ENCODE results near the gene ITGAX.

The ITGAX gene

GRCh38 chr16:31375231-31375630, 20.3 kb downstream of the ITGAX start:
- no peak overlapping the region for H3K4me3 ChIP-seq
- no peaks in the 10 kb centered on the region for H3K36me3 ChIP-seq (replicated peaks)
- DNase-seq (ENCODE audit: low spot score in 2 of 2) = no peak
- no peaks in the 10 kb centered on the region for H3K27me3 ChIP-seq (ENCODE audit: low read depth)
- in situ Hi-C loops (cut with MboI; ENCODE audit: low sequenced_read_pairs) = no loop called here
- no peaks in the 10 kb centered on the region for H3K9me3 ChIP-seq
- no peaks in the 10 kb centered on the region for H3K4me1 ChIP-seq

GRCh38 chr16:31376705-31377104, 21.7 kb downstream of the ITGAX start:
- H3K4me3 ChIP-seq = no peak overlapping the region
- no peak for DNase-seq (ENCODE audit: low spot score in 2 of 2)
- H3K27me3 ChIP-seq (ENCODE audit: low read depth) = no peaks in the 10 kb centered on the region
- in situ Hi-C loops (cut with MboI; ENCODE audit: low sequenced_read_pairs) = no loop called here
- no peaks in the 10 kb centered on the region for H3K9me3 ChIP-seq
- no peaks in the 10 kb centered on the region for H3K36me3 ChIP-seq (replicated peaks)
- H3K4me1 ChIP-seq = no peaks in the 10 kb centered on the region

- Histone ChIP-seq H3K36me3 (replicated peaks) (no peaks in the 10 kb centered on the region), H3K4me1 (no peaks in the 10 kb centered on the region), H3K4me3 (no peak overlapping the region), H3K9me3 (no peaks in the 10 kb centered on the region), H3K27me3 (ENCODE audit: low read depth) (no peaks in the 10 kb centered on the region)
- in situ Hi-C loops (cut with MboI; ENCODE audit: low sequenced_read_pairs) = no loop called here
- no peak for DNase-seq (ENCODE audit: low spot score in 2 of 2)
Observed at GRCh38 chr16:31377210-31377903, 22.4 kb downstream of the ITGAX start.

- Histone ChIP-seq H3K27me3 (ENCODE audit: low read depth) (no peaks in the 10 kb centered on the region), H3K9me3 (no peaks in the 10 kb centered on the region), H3K36me3 (replicated peaks) (no peaks in the 10 kb centered on the region), H3K4me3 (no peak overlapping the region), H3K4me1 (no peaks in the 10 kb centered on the region)
- in situ Hi-C loops (cut with MboI; ENCODE audit: low sequenced_read_pairs) = no loop called here
- no peak for DNase-seq (ENCODE audit: low spot score in 2 of 2)
Observed at GRCh38 chr16:31380201-31380600, 25.2 kb downstream of the ITGAX start.

- in situ Hi-C loops (cut with MboI; ENCODE audit: low sequenced_read_pairs) = no loop called here
- DNase-seq (ENCODE audit: low spot score in 2 of 2) = peak; percentile 20 to 78
- H3K4me1 ChIP-seq = no peaks in the 10 kb centered on the region
- no peaks in the 10 kb centered on the region for H3K9me3 ChIP-seq
- H3K36me3 ChIP-seq (replicated peaks) = no peaks in the 10 kb centered on the region
- H3K27me3 ChIP-seq (ENCODE audit: low read depth) = no peaks in the 10 kb centered on the region
- H3K4me3 ChIP-seq = no peak overlapping the region
Observed at GRCh38 chr16:31382485-31383161, 27.6 kb downstream of the ITGAX start.

DNA sequence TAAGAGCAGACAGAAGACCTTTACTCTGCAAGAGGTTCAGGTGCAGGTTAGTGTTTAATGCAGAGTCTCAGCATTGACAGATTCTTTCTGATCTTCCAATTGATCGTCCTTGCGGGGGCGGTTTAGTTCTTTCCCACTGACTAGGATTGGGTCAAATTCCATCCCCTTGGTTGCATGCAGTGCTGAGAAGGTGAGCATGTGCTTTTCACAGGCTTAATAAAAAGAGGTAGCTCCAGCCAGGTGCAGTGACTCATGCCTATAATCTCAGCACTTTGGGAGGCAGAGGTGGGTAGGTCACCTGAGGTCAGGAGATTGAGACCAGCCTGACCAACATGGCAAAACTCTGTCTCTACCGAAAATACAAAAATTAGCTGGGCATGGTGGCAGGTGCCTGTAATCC, 30.7 kb downstream of the ITGAX start:
- no peaks in the 10 kb centered on the region; the same call in 1 of the 2 replicates for H3K27me3 ChIP-seq (ENCODE audit: low read depth)
- no peaks in the 10 kb centered on the region for H3K4me1 ChIP-seq
- in situ Hi-C loops (cut with MboI; ENCODE audit: low sequenced_read_pairs) = no loop called here
- no peaks in the 10 kb centered on the region for H3K9me3 ChIP-seq
- no peak overlapping the region for H3K4me3 ChIP-seq
- no peak for DNase-seq (ENCODE audit: low spot score in 2 of 2)
- H3K36me3 ChIP-seq (replicated peaks) = no peaks in the 10 kb centered on the region

DNA sequence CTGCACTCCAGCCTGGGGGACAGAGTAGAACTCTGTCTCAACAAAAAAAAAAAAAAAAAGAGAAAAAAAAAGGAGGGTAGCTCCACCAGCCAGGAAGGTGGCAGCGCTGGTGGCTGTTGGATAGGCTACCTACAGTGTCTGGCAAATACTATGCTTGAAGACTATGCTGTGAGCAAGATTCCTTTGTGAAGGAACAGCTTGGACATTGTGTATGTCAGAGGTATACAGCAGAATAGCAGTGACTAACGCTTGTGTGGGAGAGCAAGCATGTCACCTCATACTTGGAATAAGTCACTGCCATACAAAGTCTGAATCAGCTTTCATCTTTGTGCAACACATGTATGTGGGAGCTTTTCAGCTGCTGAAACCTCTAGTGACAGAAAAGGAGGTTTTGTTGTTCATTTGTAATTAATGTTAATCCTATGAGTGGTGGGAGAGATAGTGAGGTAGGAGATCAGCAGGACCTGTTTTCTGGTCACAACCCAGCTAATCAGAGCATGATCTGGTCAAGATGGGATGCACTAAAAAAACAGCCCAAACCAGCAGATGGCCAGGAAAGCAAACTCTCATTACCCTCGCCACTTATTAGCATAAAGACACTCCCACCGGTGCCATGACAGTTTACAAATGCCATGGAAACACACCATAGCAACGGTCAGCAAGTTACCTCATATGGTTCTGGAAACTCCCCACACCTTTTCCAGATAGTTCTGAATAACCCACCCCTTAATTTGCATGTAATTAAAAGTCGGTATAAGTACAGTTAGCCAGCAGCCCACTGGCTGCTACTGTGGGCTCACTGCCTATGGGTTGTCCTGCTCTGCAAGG, 31.4 kb downstream of the ITGAX start:
- H3K4me3 ChIP-seq = no peak overlapping the region
- H3K36me3 ChIP-seq (replicated peaks) = no peaks in the 10 kb centered on the region
- H3K4me1 ChIP-seq = no peaks in the 10 kb centered on the region
- no peaks in the 10 kb centered on the region; the same call in 1 of the 2 replicates for H3K27me3 ChIP-seq (ENCODE audit: low read depth)
- H3K9me3 ChIP-seq = no peaks in the 10 kb centered on the region
- DNase-seq (ENCODE audit: low spot score in 2 of 2) = no peak
- in situ Hi-C loops (cut with MboI; ENCODE audit: low sequenced_read_pairs) = no loop called here

GRCh38 chr16:31388535-31388934, 33.6 kb downstream of the ITGAX start:
- Histone ChIP-seq H3K4me3 (no peak overlapping the region), H3K9me3 (no peaks in the 10 kb centered on the region), H3K27me3 (ENCODE audit: low read depth) (no peaks in the 10 kb centered on the region; the same call in 1 of the 2 replicates), H3K36me3 (replicated peaks) (no peaks in the 10 kb centered on the region), H3K4me1 (no peaks in the 10 kb centered on the region)
- in situ Hi-C loops (cut with MboI; ENCODE audit: low sequenced_read_pairs) = no loop called here
- DNase-seq (ENCODE audit: low spot score in 2 of 2) = no peak

- in situ Hi-C loops (cut with MboI; ENCODE audit: low sequenced_read_pairs) = no loop called here
- Histone ChIP-seq H3K36me3 (replicated peaks) (no peaks in the 10 kb centered on the region), H3K4me1 (no peaks in the 10 kb centered on the region), H3K4me3 (no peak overlapping the region), H3K9me3 (no peaks in the 10 kb centered on the region), H3K27me3 (ENCODE audit: low read depth) (no peaks in the 10 kb centered on the region; the same call in 1 of the 2 replicates)
- DNase-seq (ENCODE audit: low spot score in 2 of 2) = no peak
Observed at GRCh38 chr16:31390504-31391041, 35.6 kb downstream of the ITGAX start.

- Histone ChIP-seq H3K4me3 (no peak within 1 kb of the TSS), H3K36me3 (replicated peaks) (no peaks in the 10 kb centered on the region), H3K4me1 (no peaks in the 10 kb centered on the region), H3K27me3 (ENCODE audit: low read depth) (no peaks in the 10 kb centered on the region; the same call in 1 of the 2 replicates), H3K9me3 (no peaks in the 10 kb centered on the region)
- in situ Hi-C loops (cut with MboI; ENCODE audit: low sequenced_read_pairs) = no loop called here
- DNase-seq (ENCODE audit: low spot score in 2 of 2) = no peak
Observed at GRCh38 chr16:31393056-31393455, 38.1 kb downstream of the ITGAX start, which contains the start of gene ITGAD. Gene ITGAD (plus strand): TSS chr16:31393335. CDS start chr16:31393361, 26 bp downstream.

DNA sequence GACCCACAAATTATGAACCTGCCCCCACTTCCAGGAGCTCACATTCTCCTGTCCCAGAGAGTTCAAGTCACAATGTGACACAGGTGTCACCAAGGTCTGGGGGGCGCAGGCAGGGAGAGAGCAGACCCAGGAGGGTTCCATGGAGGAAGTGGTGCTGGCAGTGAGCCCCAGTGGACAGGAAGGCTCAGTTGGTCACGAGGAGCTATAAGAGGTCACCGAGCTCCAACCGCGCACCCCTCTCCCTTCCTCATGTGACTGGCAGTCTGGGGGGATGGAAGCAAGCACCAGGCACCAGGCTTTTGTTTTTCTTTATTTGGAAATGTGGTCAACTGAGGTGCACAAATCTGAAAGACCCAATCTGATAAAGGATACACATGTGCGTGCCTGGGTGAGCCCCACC, 40.7 kb downstream of the ITGAX start:
- Histone ChIP-seq H3K9me3 (no peaks in the 10 kb centered on the region), H3K27me3 (ENCODE audit: low read depth) (no peaks in the 10 kb centered on the region), H3K4me3 (no peak overlapping the region), H3K36me3 (replicated peaks) (no peaks in the 10 kb centered on the region), H3K4me1 (no peaks in the 10 kb centered on the region)
- no peak for DNase-seq (ENCODE audit: low spot score in 2 of 2)
- in situ Hi-C loops (cut with MboI; ENCODE audit: low sequenced_read_pairs) = no loop called here

DNA sequence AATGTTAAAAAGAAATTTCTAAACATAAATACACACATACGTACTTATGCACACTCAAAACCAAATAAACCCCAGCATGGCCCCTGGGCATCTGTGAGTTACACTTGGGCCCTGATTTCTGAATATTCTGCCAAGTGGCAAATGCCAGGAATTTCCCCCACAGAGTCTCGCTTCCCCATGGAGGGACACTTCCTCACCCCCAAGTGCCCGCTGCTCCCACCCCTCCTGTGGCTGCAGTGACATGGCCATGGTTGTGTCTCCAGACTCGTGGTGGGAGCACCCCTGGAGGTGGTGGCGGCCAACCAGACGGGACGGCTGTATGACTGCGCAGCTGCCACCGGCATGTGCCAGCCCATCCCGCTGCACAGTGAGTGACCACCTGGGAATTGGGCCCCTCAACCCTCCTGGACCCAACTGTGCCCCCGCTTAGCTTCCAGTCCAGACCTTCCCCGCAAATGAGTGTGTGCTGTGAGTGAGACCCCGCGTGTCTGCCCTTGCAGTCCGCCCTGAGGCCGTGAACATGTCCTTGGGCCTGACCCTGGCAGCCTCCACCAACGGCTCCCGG, 42.2 kb downstream of the ITGAX start:
- in situ Hi-C loops (cut with MboI; ENCODE audit: low sequenced_read_pairs) = no loop called here
- Histone ChIP-seq H3K36me3 (replicated peaks) (no peaks in the 10 kb centered on the region), H3K4me1 (no peaks in the 10 kb centered on the region), H3K27me3 (ENCODE audit: low read depth) (no peaks in the 10 kb centered on the region), H3K9me3 (no peaks in the 10 kb centered on the region), H3K4me3 (no peak overlapping the region)
- DNase-seq (ENCODE audit: low spot score in 2 of 2) = no peak

DNA sequence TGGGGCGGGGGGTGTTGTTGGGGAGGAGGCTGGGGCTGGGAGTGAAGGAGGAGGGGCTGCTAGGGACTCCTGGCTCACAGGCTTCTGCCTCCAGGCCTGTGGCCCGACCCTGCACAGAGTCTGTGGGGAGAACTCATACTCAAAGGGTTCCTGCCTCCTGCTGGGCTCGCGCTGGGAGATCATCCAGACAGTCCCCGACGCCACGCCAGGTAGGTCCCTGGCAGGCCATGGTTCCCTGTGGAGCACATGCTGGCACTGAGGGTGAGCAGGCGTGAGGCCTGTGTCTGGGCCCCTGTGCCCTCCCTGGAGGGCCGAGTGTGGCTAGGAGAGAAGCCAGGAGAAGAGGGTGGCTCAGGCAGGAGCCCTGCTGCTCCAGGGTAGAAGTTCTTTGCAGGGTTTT, 42.7 kb downstream of the ITGAX start:
- no peaks in the 10 kb centered on the region for H3K4me1 ChIP-seq
- H3K27me3 ChIP-seq (ENCODE audit: low read depth) = no peaks in the 10 kb centered on the region
- in situ Hi-C loops (cut with MboI; ENCODE audit: low sequenced_read_pairs) = no loop called here
- no peaks in the 10 kb centered on the region for H3K9me3 ChIP-seq
- H3K4me3 ChIP-seq = no peak overlapping the region
- no peaks in the 10 kb centered on the region for H3K36me3 ChIP-seq (replicated peaks)
- DNase-seq (ENCODE audit: low spot score in 2 of 2) = no peak
